HG02588 (cell line): ENCODE results near the gene CERK.
"Not testable (repeated sequence)": the region's sequence is repeated elsewhere in the genome, so short reads cannot be mapped to it uniquely, and the experiment has no call there.

Experiments used
- ATAC-seq: cut with Tn5 transposase; IDR thresholded peaks from one replicate; pipeline ENCODE4 v1.9.1; 2021; ENCODE audit warnings: mild to moderate bottlenecking, moderate library complexity; ENCODE audit not compliant: unreplicated experiment

Gene CERK

DNA sequence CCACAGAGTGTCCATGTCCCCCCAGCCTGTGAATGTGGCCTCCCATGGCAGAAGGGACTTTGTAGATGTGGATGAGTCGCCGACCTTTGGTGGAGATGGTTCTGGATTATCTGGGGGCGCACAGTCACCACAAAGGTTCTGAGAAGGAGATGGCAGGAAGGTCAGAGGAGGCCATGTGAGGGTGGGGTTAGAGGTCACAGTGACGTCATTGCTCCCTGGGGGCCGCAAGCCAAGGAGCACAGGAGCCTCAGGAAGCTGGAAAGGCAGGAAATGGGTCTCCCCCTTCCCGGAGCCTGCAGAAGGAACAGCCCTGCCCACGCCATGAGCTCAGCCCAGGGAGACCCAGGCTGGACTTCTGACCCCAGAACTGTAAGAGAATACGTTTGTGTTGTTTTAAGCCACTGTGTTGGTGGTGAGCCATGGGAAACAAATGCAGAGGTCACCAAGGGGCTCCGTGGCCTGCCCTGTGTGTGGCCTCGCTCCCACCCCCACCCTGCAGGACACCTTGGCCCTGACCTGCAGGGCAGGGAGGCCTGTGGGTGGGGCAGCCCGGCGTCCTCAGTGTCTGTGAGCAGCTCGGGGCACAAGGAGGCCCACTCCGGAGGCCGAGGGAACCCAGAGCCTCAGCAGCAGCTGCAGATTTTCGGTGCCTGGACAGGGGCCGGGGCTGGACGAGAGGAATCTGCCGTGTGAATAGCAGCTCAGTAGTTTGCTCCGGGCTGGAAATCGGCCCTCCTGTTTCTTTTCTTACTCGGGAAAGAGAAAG, 85.8 kb downstream of the CERK start:
- no peak for ATAC-seq

GRCh38 chr22:46651316-46651715, 86.7 kb downstream of the CERK start:
- no peak for ATAC-seq

DNA sequence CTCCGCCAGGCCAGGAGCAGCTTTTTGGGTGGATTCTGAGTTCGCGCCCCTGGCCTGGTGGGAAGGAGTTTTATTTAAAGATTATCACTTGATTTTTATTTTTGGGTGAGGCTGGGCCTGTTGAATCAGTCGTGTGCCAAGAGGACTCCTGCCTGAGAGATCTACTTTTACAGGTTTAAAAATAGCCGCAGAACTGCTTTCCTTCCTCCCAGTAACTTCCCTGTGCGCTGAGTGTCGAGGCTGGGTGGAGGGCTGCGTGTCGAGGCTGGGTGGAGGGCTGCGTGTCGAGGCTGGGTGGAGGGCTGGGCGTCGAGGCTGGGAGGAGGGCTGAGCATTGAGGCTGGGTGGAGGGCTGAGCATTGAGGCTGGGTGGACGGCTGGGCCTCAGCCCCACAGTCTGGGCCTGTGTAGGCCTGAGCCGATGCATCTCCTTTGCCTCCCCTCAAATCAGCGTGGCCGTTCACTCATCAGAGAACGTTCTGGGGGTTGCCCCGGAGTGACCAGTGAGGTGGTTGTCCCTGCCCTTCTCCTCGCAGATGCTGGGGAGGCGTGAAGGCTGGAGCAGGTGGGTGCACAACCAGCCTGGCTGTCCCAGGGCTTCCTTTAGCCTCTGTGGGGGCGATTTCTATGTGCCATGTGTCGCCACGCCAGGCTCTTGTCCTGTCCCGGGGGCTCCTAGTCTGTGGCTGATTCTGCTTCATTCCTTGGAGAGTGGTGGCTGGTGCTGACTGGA, 87.8 kb downstream of the CERK start:
- no peak for ATAC-seq

DNA sequence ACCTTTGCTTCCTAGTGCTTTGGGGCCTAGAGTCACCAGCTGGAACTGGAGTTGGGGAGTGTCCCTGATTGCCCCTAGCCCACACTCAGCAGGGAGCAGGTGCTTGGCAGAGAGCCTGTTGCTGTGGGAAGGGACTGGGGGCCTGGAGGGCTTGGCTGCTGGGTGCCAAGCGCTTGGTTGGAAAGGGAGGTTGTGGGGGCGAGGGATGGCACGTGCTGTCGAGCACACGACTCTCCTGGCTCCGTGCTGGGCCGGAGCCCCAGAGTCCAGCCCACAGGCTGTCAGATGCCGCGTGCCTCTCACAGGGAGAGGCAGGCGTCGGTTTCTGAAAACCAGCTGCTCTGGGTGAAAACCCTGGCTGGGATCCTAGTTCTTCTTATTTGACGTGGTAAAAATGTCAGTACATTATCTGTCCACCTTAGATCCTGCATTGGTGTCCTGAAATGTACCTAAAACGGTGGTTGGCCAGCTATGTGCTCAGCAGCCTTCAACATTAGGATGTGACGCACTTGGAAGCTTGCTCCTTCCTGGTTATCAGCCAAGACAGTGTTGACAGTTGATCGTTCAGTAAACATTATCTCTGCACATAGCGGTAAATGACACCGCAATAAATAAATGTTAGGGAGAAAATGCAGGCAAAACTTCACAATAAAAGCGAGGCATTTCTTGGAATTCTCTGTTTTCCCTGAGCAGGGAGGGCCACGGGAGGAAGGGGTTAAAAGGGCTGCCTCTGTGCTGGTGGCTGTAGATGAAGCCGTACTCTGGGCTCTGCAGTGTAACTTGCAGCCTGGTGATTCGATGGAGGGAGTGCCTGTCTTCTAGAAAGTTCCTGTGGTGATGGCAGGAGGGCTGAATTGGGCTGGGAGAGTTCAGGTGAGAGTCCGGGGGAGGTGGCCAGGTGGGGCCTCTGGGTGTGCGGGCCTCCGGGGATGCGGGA, 88.6 kb downstream of the CERK start:
- no peak for ATAC-seq

DNA sequence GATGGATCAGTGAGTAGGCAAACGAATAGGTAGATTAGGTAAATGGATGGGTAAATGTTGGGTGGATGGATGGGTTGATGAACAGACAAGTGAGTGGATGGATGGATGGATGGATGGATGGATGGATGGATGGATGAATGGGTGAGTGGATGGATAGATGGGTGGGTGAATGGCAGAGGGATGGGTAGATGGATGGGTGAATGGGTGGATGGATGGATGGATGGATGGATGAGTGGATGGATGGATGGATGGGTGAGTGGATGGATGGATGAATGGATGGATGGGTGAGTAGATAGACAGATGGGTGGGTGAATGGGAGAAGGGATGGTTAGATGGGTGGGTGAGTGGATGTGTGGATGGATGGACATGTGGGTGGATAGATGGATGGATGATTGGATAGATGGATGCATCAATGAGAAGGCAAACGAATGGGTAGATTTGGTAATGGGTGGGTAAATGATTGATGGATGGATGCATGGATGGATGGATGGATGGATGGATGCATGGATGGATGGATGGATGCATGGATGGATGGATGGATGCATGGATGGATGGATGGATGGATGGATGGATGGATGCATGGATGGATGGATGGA, 89.7 kb downstream of the CERK start:
- ATAC-seq, result not testable (repeated sequence)

DNA sequence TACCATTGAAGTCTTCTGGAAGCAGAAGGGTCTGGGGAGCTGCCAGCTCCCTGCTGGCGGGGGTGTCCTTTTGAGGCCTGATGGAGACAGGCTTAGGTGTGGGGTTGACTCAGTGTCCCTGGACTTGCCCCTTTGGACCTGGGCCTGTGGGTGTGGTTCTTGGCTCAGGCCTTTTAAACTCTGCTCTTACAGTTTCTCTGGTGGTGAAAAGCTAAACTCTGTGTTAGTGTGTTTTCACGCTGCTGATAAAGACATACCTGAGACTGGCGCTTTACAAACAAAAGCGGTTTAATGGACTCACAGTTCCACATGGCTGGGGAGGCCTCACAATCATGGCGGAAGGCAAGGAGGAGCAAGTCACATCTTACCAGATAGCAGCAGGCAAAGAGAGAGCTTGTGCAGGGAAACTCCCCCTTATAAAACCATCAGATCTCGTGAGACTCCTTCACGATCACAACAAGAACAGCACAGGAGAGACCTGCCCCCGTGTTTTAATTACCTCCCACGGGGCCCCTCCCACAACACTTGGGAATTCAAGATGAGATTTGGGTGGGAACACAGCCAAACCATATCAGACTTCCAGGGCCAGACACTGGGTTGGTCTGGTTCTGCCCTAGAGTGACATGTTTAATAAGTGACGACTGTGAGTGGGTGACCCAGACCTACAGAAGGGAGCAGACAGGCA, 91.4 kb downstream of the CERK start:
- no peak for ATAC-seq

GRCh38 chr22:46642840-46643480, 95.1 kb downstream of the CERK start:
- ATAC-seq, result not testable (repeated sequence)

- ATAC-seq, result no peak
Observed at GRCh38 chr22:46641811-46642266, 96.2 kb downstream of the CERK start.

- no peak for ATAC-seq
Observed at GRCh38 chr22:46640293-46641055, 97.6 kb downstream of the CERK start.

- ATAC-seq, result no peak
Observed at GRCh38 chr22:46639843-46640242, 98.2 kb downstream of the CERK start.

- ATAC-seq, result no peak
Observed at GRCh38 chr22:46638601-46639431, 99.2 kb downstream of the CERK start.

DNA sequence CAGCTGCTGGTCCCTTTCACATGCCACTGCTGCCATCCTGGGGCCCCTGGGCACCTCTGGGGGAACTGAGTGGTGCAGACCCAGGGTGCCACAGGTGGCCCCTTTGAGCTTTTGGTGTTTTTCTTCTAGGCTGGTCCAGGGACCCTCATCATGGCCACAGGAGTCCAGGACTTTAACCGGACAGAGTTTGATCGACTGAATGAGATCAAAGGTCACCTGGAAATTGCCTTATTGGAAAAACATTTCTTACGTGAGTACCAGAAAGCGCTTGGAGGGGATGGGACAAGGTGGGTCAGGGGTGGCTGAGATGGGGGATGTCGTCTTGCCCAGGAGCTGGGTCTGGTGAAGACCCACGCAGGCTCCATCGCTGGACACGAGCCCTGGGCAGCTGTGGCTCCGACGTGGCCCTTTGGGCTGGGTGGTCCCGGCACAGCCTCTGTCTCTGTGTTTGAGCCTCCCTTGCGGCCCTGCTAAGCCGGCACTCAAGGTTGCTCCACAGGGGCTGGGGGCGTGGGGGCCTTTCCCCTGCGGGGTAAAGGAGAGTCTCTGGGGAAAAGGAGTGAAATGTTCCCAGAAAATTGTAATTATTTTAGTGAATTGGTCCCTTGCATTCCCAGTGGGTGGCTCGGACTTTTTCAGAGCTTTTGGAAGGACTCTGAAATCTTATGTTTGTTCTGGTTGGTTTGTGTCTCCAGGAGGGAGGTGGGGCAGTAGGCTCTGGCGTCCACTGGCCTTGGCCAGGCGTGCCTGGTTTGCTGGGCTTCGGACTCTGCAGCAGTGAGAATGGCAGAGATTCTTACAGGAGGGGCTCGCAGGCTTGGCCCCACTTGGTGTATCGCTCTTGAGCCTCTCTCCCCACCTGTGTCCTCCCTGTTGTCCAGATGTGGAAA, 100.1 kb downstream of the CERK start:
- ATAC-seq, result no peak

DNA sequence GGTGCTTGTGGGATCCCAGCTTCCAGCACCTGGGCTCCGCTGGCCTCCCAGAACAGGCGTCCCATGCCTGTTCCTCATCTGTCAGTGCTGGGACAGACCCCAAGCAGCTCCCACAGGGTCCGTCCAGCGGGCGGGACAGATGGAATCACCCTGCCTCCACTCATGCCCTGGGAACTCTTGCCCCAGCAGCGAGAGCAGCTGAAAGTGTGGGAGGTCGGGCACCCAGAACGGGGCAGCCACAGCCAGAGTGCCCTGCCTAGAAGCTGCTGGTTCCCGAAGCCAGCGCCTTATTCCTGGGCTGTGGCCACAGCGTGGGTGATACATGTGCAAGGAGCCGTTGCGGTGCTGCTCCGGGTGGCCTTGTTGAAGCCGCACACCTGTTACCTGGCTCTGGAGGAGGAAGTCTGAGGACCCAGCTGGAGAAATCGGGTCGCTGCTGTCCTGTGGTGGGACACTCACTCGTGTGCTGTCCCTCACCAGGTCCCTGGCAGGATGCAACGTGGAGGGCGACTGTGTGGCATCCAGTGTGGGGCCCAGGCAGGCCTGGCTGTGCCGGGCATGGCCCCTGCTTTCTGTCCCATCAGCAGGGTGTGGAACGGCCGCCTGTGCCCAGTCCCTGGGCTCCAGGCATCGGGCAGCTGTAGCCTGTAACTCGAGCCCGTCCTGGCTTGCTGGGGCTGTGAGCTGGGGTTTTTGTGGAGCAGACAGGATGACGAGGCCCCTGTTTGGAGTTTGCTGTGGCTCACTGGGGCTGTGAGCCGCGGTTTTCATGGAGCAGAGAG, 101.6 kb downstream of the CERK start:
- no peak for ATAC-seq

DNA sequence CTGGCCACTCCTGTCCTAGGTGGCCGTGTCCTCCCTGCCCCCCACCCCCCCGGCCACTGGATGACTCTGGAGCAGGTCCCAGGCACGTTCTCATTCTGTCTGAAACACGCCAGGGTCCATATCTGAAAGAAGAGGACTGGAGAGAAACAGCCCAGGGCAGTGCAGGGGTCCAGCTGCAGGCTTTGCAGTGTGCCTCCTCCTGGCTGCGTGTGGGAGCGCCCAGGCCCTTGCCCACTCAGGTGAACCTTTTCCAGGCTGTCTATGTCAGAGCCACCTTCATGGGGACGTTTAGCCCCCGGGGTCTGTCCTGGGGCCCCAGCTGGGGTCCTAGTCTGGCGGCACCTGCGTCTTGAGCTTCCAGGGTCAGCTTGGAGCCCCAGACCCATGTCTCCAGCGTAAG, 102.3 kb downstream of the CERK start:
- ATAC-seq, result no peak

DNA sequence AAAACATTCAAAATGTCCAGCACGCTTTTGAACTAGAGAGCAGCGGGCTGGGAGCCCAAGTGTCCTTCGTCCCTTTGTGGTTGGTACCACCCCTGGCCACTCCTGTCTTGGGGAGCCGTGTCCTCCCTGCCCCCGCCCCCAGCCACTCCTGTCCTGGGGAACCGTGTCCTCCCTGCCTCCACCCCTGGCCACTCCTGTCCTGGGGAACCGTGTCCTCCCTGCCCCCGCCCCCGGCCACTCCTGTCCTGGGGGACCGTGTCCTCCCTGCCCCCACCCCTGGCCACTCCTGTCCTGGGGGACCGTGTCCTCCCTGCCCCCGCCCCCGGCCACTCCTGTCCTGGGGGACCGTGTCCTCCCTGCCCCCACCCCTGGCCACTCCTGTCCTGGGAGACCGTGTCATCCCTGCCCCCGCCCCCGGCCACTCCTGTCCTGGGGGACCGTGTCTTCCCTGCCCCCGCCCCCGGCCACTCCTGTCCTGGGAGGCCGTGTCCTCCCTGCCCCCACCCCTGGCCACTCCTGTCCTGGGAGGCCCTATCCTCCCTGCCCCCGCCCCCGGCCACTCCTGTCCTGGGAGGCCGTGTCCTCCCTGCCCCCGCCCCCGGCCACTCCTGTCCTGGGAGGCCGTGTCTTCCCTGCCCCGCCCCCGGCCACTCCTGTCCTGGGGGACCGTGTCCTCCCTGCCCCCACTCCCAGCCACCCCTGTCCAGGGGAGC, 102.9 kb downstream of the CERK start:
- not testable (repeated sequence) for ATAC-seq
